Endometrium (tissue), 2 donors: ENCODE results near the gene EPB41L1.

Experiments used
- FAIRE-seq: peaks from 2 replicates; lab custom pipeline; 2012; peaks lifted over from hg19 to GRCh38; lab: Jason Lieb, UNC
- donor health status: control.
- donor health status: control.

The EPB41L1 gene

DNA sequence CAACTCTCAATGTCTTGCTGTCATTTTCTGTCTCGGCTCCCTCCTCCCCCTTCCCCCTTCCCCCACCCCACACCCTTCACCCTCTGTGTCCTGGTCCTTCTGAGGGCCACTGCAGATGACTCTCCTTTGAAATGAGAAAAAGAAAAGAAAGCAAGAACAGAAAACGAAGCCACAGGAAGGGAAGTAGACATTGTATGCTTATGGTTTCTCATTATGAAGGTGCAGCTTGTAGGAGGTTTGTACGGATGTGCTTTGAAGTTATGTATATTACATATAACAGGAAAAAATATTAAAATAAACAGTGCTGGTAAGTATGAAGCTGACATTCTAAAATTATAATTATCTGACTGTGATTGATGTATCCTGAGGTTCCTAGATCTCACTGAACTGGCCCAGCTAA, 75.5 kb downstream of the EPB41L1 start:
- FAIRE-seq, result no peak

DNA sequence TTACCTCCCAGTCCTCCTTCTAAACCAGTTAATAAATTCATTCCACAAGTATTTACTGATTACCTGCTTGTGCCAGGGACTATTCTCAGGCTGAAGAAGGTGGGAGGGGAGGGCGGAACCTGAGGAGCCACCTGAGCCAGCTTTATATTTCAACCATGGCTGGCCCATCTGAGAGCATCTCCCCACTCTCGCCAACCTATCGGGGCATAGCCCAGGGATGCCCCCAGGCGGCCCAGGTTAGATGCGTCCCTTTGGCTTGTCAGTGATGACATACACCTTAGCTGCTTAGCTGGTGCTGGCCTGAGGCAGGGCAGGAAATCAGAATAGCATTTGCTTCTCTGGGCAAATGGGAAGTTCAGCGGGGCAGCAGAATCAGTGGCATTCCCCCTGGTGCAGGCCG, 76.8 kb downstream of the EPB41L1 start:
- FAIRE-seq, result no peak

DNA sequence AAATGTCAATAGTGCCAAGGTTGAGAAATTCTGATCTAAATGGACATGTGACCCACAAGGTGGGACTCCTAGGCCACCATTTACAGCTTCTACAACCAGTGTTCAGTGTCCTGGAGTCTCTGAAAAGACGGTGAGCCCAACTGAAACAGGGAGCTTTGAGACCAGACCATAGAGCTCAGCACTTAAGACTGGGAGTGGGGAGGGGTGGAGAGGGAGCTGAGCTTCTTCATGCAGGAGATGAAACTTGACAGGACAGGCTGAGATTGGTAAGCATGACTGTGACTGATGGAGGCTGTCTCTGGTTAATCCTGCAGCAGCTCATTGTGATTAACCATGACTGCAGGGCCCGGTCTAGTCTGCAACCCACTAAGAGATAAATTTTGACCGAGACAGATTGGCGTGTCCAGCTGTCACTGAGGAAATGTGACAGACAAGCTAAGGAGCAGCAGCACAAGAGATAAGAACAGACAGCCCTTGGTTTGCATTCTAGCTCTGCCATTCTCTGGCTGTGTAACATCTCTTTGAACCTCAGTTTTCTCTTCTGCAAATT, 80.3 kb downstream of the EPB41L1 start:
- FAIRE-seq, result no peak

DNA sequence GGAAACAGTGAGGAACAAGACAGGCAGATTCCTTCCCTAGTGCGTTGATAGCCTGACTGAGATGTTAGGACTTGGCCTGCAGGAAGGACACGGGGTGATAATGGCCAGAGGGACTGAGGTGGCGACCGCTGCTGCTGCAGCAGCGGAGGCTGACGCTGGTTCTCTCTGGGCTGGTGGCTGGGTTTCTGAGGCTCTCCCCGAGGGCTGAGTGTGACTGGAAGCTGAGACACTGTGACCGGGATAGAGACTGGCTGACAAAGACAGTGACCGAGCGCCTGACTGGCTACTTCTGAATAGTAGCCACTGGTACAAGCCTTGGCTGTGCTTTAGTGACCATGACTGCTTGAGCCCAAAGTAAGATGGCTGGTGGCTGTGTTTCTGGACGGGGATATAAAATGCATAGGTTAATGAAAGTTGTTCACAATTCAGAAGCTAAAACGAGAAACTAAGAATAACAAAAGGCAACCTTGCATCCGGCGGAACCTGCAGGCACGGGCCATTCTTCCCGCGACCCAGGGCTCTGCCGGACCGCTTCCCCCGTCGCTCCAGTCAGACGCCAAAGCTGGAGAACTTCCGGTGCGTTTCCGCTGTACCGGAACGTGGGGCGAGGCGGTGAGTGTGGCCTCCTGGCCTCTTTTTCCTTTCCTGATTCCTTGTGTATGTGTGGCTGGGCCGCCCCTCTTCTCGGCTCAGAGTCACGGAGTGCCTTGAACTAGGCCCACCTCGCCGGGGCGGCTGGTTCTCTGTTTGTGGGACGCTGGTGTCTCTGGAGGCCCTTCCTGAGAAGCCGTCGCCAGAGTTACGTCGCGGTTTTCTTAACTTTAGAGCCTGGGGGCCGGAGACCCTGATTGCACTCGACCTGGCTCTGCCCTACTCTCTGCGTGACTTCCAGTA, 81.6 kb downstream of the EPB41L1 start, which contains the start of gene AAR2:
TSS of gene AAR2 (plus strand) at position 587 of the 894 bp plus-strand sequence. CDS start 3,391 bp downstream, outside the sequence.
- FAIRE-seq, result no peak

DNA sequence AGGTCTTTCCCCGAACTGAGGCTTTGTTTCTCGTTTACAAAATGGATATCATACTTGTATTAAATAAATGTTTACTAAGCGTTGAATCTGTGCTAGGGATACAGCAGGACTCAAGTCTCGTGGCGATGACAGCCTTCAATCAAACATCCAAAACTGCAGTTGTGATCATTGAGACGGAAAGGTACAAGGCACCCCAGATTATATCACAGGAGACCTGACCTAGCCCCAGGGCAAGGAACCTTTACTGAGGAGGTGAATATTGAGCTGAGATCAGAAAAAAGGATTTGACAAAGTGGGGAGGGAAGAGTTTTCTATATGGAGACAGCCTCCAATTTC, 82.2 kb downstream of the EPB41L1 start:
- no peak for FAIRE-seq

DNA sequence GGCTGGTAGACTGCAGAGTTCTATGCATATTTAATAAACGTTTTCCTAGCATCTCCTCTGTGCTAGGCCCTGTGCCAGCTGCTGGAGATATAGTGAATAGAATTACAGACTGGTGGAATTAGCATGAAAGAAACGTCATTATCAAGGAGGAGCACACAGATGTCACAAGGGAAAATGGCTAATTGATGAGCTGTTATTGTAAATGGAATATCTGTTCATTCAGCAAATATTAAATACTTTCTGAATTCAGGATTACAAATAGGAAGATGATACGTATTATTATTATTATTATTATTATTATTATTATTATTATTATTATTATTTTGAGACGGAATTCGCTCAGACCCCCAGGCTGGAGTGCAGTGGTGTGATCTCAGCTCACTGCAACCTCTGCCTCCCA, 82.9 kb downstream of the EPB41L1 start:
- FAIRE-seq, result no peak

DNA sequence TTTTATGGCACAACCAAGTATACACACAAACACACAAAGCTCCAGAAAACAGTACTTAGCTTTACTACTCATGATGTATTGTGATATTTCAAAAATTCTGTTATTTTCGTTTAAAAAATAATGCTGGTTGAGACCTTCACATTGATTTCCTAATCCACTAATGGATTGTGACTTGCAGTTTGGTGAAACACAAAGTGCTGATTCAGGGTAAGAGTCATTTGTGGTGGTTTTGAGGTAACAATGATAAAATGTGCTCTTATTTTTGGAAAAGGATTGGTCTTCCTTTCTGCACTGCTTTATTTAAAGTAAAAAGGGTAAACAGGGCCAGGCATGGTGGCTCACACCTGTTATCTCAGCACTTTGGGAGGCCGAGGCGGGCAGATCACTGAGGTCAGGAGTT, 83.6 kb downstream of the EPB41L1 start:
- FAIRE-seq, result no peak

DNA sequence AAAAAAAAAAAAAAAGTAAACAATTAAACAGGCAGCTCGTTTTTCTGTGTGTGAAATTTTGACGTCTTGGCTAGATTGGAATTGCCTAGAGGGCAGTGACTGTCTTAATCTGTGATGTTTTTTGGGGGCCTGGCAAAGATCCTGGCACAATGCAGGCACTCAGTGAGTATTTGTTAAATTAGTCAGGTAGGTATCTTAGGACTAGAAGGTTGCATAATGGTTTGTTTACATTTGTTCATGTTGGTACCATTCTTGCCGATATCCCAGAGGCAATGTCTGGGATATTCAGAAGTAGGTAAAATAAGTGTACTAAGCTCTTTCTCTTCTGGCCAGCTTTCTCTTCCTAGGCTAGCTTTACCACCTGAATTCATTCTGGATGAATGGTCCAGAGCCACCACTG, 84.2 kb downstream of the EPB41L1 start:
- FAIRE-seq, result no peak

DNA sequence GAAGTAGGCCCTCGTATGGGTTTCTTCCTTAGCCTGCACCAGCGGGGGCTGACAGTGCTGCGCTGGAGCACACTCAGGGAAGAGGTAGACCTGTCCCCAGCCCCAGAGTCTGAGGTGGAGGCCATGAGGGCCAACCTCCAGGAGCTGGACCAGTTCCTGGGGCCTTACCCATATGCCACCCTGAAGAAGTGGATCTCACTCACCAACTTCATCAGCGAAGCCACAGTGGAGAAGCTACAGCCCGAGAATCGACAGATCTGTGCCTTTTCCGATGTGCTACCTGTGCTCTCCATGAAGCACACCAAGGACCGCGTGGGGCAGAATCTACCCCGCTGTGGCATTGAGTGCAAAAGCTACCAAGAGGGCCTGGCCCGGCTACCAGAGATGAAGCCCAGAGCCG, 85.5 kb downstream of the EPB41L1 start:
- FAIRE-seq, result no peak

DNA sequence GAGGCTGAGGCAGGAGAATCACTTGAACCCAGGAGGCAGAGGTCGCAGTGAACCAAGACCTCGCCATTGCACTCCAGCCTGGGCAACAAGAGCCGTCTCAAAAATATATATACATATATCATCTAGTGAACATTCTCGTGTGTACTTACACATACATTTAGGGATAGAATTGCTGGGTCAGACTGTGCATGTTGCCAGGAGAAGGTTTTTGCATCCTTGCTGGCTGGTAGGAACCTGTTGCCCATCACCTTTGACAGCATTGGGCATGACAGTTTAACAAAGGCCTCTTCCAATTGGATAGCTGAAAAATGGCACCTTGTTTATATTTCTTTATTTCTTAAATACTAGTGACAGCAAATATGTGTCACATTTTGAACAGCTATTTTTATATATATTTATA, 87.1 kb downstream of the EPB41L1 start:
- no peak for FAIRE-seq

DNA sequence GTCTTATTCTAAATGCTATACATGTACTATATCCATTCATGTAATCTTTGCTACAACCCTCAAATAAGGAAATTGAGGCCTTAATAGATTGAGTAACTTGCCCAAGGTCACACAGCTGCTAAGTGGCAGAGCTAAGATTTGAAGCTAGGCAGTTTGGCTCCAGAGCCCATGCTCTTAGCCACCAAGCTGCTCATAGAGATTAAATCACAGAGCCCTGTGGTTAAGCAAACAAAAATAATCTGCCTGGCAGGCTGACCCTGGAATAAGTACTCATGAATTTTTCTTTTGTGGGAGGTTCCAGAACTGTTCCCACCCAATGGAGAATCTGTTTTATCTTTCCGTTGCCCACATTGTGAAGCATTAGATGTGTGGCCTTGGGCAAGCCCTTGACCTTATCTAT, 89.2 kb downstream of the EPB41L1 start:
- no peak for FAIRE-seq

DNA sequence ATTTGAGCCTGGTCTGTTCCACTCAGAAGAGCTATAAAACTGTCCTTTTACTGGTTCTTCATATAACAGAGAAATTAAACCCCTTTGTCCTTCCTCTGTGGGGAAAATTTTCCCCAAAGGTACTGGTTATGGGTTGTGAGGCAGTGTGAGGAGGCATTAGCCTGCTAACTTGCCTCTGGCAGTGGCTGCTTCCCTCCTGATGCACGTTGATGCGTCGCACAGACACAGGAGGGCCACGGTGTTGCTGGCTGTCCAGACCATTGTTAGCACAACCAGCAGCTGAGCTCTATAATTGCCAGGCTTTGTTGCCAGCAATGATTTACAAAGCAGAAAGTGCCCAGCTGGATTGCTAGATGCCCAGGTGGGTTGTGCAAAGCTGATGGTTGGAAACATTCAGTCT, 91.9 kb downstream of the EPB41L1 start:
- FAIRE-seq, result no peak

DNA sequence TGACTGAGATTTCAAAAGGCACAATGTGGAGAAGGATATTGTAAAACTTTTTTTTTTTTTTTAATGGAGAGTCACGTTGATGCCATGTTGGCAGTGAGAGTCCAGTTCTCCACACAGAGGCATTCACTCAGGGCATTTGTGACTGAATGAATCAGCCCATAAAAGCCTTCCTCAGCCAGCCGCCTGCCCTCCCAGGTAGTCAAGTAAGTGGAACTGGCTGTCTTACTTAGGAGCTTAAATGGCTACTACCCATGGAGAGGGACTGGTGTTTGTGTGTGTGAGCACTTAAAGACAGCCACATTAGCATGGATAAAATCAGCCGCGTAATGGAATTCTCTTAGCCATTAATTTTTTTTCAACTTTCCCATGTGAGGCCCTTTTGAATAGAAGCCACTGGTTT, 94.3 kb downstream of the EPB41L1 start:
- no peak for FAIRE-seq

DNA sequence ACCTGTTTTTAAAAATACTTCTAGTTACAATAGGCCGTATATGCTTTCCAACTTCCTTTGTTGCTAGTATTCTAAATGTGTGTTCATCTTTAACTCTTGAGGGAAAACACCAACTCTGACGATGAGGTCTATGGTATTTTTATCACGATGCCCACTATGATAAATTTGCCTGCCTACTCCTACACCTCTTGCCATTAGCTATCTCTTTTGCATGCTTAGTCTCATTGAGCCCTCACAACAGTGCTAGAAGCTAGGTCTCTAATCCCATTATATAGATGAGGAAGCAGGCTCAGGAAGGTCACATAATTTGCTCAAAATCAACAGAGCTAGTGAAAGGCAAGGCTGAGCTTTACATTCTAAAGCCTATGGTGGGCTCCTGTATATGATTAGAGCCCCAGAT, 94.9 kb downstream of the EPB41L1 start:
- no peak for FAIRE-seq

DNA sequence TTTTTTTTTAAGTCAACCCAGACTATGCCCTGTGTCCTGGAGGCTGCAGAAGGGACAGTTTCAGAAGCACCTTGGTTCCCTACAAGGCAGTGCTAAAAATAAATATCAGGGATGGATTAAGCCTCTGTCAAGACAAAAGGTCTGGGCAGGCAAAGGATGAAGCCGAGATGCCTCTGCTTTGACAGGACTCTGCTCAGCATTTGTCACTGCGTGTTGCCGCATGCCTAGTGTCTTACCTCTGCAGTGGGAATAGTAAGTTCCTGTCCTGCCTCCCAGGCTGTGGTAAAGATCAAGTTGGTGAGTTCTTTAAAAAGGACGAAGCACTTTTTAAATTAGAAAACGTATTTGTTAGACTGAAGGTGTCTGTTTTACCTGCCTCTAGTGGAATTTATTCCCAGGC, 96.9 kb downstream of the EPB41L1 start:
- FAIRE-seq, result no peak

DNA sequence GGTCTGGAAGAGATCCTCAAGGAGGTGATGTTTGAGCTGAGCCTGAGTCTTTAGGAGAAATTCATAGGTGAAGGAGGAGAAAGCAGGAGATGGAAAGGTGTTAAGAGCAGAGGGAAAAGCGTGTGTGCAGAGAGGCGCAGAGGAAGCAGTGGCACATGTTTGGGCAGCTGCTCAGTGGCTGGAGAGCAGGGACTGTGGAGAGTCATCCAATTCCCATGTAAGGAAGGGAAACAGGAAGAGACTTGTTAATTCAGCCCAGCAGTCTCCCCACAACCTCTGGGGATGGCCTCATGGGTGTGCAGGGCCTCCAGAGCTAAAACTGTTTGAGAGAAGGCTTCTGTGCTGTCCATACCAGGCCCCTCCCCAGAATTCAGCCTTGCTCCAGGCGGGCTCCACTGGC, 98.0 kb downstream of the EPB41L1 start:
- FAIRE-seq, result no peak

DNA sequence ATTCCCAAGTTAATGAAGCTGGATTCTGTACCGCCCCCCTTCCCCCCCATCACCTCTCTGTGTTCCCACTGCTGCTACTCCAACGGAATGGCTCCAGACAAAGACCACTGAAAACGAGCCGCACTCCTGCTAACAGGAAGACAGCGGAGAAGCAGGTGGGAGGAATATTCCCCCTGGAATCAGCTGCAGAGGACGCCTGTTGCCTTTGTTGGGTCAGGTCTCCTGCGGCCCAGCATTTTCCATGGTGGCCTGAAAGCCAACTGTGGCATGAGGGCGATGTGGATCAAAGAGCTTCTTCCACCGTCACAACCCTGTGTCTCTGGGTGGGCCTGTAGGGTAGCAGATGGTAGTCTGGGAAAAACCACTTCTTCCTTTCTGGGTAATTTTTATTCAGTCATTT, 98.5 kb downstream of the EPB41L1 start:
- no peak for FAIRE-seq

DNA sequence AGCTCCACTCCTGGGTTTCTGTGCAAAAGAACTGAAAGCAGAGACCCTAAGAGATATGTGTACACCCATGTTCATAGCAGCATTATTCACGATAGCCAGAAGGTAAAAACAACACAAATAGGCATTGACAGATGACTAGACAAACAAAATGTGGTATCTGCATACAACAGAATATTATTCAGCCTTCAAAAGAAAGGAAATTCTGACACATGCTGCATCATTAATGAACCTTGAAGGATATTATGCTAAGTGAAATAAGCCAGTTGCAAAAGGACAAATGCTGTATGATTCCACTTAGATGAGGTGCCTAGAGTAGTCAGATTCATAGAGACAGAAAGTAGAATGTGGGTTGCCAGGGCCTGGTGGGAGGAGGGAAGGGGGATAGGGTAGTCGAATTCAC, 99.5 kb downstream of the EPB41L1 start:
- no peak for FAIRE-seq

DNA sequence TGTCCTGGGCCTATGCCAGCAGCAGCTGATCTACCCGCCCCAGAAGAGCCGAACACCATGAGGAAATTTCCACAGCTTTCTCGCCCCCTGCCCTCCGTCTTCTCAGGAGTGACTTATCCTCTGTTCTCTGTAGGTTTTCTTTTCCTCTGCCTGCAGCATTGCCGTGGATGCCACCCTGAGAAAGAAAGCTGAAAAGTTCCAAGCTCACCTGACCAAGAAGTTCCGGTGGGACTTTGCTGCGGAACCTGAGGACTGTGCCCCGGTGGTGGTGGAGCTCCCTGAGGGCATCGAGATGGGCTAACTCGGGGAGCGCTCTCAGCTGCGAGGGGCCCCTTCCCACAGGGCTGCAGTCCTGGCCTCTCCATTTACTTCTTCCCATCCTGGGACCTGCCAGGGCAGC, 100.9 kb downstream of the EPB41L1 start:
- FAIRE-seq, result no peak

DNA sequence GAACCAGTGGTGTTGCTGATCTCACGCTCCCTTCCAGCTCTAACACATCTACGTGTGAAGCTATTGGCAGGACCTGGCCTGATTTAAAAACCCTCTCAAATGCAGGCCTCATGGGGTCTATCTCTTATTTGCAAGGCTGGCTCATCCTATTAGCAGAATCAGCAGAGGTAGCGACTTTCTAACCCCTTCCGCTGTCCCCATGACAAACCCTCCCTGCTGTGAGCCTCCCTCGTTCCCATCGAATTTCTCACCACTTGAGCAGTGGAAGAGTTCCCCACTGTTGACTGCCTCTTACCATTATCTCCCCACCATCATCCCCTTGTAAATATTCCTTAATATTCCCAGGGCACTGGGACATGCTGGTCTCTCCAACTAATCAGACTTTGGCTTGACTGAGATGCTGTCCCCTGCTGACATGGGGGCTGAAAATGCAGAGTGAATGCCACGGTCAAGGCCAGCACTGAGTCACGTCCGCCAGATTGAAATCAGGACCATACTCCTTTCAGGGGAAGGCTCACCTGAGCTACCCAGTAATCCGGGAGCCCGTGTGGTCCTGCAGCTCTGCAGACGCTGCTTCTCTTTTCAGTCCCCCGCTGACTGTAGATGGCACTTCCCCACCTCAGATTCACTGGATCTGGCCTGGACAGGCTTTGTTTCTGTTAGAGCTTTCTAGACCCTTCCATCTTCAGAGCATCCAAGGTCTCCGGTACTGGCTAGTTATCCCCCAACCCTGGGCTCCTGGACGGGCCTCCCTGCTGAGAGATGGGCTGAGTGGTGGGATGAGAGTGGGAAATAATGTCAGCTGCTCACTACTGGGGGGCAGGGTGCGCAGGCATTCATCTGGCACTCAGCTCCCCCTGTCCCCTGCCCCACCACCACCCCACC, 104.9 kb downstream of the EPB41L1 start:
- FAIRE-seq, result no peak

DNA sequence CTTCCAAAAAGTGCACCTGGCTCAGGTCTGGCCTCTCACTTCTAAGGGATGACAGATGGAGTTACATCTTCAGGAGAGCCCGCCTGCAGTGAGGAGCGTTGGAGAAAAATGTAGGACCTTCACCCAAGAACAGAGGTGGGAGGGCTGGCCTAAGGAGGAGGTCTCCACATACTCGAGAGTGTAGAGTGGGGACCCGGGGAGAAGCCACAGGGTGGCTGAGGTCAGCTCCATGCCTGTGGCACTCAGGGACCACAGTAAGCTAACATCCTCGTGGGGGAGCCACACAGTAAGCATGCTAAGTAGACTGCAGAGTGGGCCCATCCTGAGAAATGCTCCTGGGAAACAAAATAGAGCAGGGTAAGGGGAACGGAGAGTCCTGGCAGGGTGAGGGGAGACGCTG, 105.8 kb downstream of the EPB41L1 start:
- FAIRE-seq, result no peak

DNA sequence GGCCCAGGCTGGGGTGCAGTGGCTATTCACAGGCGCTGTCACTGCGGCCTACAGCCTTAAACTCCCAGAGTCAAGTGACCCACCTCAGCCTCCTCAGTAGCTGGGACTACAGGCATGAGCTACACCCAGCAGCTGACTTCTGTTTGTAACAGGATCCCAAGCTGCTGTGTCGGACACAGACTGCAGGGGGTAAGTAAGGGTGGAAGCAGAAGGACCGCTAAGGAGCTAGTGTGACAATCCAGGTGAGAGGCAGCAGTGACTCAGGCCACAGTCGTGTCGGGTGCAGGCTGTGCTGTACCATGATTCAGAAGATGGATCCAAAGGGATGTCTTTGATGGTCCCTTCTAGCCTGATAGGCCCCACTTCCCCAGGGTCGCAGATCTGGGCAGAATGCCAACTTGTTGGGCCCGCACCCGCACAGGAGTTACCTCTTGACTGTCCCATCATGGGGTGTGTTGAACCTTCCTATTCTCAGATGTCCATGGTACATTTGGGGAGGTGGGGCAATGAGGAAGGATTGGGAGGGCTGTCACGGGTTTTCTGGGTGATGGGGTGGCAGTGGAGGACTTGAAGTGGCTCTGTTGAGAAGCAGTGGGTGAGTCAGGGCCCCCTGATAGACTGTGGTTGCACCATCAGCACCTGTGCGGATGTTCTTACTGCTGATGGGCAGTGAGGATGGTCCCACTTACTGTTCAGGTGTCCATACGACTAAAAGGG, 107.0 kb downstream of the EPB41L1 start:
- no peak for FAIRE-seq
